ENCODE data around the gene KIZ.

The KIZ gene

DNA sequence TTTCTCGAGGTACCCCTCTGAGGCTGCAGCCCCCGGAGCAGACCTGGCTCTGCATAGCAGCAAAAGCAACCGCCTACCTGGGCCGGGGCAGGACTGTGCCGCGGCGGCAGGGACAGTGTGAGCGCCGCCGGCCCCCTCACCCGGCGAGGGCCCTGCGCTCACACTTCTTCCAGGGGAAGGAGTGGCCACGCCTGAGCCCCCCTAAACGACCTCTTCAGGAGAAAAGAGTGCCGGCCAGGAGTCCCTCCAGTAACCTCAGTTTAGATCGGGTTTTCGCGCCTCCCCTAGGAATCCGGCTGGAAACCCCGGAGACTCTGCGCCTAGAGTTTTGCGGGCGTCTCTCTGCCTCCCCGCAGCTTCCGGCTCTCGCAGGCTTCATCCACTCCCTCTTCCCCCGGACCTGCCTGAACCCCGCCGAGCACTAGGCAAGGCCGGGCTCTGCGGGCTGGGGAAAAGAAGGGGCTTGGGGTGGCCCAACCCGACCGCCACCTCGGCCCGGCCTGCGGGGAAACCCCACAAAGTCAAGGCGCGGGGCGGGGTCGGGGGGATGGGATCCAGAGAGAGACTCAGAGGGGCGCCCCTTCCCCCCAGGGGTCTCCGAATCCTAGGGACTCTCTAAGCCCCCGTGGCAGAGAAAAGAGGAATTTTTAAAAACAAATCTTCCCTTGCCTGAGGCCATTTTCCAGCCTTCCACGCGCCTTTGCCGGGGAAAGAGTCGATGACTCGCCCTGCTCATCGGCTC is 20.3 kb upstream of the KIZ start:
- no peak for DNase-seq

DNA sequence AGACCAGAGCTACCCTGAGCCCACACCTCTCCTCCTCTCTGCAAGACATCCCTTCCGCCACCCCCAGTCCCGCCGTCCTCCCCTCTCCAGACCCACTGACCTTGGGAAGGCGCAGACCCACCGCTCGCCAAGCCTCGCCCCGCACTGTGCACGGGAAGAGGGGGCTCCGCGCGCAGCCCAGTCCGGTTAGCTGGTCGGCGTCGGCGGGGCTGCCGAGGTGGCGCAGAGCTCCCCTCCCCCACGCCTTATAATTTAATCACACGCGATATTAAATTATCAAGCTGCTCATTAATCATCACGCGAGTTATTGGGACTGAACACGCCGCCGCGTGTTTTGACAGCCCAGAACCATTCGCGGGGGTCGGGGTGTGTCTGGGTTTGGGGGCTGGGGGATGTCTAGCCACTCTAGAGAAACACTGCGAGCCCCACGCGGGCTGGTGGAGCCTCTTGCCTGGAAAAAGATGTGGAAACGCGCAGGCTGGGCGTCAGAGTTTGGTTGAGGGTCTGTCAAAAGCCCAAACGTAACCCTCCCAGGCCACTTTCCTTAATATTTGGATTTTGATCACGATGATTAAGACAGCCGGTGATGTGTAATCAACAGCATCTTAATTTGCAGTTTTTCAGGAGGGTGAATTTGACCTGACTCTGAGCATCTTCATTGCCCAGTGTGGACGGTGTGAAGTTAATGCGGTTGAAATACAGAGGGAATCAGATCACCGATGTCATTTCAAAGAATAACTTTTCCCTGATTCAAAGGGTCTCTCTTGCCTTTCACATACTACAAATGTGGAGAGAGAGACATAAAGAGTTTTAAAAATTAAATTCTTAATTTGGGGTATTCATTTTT is 19.5 kb upstream of the KIZ start, which contains the start of gene LINC00237:
Gene LINC00237, minus strand, starts transcription at position 188 of the 847 bp plus-strand sequence.
- no peak for DNase-seq

DNA sequence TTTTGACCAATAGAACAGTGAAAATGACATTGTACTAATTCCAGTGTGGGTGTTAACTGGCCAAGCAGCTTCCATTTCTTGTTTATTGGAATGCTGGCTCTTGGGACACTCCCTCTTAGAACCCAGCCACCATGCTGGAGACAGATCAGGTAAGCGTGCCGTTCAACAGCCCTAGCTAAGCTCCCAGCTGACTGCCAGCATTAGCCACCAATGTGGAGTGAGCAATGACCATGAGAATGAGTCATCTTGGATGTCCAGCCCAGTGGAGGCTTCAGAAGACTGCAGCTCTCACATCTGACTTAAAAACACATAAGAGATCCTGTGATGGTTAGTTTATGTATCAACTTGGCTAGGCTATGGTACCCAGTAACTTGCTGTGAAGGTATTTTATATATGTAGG is 16.7 kb upstream of the KIZ start:
- DNase-seq, result no peak

DNA sequence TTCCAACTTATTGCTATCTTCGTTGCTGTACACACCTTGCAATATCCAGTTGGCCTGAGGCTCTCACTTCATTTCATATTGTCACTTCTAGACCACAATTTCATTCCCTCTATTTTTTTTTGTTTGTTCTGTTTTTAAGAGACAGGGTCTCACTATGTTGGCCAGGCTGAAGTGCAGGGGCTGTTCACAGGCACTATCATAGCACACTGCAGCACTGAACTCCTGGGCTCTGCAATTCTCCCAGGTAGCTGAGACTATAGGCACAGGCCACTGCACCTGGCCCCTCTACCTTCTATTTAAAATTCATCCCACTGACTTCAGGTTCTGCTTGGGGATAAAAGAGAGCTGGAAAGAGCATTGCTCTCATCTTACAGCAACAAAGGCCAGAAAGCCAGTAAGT is 15.1 kb upstream of the KIZ start:
- no peak for DNase-seq

DNA sequence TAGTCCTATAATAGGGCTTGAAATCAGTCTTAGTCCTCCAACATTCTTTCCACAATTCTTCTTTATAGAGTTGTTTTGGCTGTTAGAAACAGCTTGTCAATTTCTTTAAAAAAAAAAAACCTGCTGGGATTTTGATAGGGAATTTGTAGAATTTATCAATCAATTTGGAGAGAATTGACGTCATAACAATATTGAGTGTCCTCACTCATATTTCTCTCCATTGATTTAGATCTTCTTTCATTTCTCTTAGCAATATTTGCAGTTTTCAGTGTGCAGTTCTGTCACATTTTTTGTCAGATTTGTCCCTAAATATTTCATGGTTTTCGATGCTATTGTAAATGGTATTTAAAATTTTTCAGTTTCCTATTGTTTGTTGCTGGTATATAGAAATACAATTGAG is 14.5 kb upstream of the KIZ start:
- DNase-seq, result no peak

DNA sequence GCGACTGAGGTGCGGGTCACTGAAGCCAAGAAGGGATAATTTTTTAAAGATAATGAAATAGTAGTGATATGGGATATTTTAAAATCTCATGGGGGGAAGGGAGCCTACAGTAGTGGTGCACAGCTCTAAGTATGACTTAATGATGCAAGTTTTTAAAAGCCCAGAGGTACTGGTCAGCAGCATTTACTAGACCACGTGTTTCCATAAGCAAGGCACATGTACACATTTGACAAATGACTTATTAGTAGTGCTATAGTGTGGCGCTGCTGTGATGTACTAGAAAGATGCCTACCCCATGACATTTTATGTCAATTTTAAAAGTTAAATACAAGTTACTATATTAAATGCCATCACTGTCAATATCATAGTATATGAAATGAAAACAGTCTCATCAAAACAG is 12.2 kb upstream of the KIZ start:
- DNase-seq, result no peak

DNA sequence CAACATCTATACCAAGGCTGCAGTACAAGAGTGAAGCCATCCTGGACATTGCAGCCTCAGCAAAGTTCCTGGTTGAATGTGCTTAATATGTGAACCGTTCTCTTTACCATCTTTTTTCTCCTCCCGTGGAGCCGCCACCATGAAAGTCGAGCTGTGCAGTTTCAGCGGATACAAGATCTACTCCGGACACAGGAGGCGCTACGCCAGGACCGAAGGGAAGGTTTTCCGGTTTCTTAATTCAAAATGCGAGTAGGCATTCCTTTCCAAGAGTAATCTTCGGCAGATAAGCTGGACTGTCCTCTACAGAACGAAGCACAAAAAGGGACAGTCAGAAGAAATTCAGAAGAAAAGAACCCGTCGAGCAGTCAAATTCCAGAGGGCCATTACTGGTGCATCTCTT is 11.3 kb upstream of the KIZ start:
- no peak for DNase-seq

DNA sequence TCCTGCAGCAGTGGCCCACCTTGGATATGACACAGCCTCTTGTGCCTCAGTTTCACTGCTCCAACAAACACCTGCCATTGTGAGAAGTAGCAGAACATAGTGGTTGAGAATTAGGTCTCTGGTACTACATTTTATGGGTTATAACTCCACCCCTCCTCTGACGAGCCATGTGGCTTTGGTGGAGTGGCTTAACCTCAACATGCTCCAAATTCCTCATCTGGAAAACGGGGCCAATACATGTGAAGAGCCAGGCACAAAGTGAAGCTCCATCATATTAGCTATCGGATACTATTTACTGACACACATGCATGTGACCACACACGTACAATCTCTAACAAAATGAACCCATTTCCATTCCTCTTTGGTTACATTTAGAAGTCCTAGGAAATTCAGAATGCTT is 8.4 kb upstream of the KIZ start:
- no peak for DNase-seq

DNA sequence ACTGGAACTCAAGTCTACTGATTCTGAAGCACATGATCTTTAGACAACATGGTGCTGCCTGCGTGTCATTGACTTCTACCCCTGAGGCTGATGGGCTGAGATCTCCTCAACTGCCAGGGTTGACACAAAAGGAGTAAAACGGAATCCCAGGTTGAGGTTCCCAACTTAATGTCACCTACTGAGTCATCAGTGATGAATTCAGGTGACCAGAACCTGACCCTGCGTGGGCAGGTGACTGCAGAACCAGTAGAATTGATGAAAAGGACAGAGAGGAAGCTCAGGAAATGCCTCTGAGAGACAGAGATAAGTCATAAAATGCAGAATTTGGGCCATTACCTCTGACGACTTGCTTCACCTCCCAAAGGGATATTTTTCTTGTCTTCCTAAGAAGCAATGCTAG is 7.7 kb upstream of the KIZ start:
- DNase-seq, result no peak

DNA sequence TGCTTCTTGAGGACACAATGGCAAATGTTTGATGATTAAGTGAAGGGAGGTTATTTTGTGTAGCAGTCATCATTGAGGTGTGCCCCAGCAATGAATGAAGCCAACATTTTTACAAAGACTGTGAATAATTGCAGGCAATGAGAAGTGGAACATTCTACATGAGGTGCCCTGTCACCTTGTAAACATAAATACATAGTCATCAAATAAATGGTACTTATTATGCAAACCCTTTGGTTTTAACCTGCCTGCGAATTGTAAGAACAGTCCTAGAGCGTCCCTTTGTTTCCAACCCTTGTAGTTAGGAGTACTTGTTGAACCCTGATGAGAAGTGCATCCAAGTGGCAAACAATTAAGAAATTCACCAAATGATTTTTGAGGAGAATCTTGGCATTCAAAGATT is 7.1 kb upstream of the KIZ start:
- no peak for DNase-seq

DNA sequence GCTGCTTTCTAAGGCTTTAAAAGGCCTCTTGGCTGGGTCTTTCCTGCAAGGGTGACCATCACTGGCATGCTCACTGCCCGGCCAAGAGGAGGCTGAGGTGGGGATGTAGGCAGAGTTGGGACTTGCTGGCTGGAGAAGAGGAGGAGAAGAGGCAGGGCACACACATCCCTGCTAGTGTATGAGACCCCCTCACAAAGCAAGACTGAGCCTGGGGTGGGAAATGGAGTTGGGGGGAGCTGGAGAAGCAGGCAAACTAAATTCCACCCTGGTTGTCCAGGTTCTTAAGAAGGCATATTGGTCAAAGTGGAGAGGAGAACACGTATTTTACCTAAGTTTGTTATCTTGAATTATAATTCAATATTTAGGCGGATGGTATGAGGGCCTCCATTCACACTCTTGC is 1.7 kb upstream of the KIZ start:
- DNase-seq, result no peak

DNA sequence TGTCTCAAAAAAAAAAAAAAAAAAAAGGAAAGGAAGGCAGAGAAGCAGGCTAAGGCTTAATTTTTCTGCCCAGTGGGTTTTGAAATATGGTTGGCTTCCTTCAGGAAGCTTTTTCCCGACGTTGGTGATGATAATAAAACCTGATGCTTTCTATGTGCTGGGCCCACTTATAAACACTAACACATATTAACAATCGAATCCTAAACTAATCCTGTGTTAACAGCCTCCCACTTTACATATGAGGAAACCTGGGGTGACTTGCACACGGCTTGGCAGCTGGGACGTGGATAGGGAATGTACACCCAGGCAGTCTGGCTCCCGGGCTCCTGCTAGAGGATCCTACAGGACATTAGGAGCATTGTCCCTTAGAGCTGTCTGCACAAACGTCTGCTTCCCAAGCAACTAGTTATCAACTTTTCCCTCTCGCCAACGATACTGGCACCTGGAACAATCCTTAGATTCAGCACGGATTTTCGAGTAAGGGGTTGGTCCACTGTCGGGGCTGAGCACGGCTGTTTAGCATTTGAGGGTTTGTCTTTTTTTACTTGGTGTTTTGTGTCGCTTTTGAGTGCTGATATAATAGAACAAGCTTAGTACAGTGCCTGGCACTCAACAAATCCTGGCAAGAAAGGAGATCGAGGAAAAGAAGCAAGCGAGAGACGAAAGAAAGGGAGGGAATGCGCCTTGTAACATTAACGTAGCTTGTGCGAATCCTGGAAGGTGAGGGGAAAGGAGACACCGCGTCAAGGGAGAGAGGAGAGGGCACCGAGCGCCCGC is 622 bp upstream of the KIZ start:
- peak; percentile 40 for DNase-seq

DNA sequence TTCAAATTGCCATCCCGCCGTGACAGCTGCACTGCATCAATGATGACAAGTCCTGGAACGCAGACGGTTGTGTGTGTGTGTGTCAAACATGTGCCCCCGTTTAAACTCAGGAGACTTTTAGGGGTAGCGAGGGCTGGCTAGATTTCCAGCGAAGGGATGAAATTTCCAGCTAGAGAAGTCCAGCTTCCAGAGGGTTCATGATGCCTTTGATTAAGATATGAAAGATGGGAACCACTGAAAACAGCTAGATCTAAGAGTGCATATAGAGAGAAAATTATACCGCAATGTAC is 644 bp downstream of the KIZ start:
- DNase-seq, result peak; percentile 8

DNA sequence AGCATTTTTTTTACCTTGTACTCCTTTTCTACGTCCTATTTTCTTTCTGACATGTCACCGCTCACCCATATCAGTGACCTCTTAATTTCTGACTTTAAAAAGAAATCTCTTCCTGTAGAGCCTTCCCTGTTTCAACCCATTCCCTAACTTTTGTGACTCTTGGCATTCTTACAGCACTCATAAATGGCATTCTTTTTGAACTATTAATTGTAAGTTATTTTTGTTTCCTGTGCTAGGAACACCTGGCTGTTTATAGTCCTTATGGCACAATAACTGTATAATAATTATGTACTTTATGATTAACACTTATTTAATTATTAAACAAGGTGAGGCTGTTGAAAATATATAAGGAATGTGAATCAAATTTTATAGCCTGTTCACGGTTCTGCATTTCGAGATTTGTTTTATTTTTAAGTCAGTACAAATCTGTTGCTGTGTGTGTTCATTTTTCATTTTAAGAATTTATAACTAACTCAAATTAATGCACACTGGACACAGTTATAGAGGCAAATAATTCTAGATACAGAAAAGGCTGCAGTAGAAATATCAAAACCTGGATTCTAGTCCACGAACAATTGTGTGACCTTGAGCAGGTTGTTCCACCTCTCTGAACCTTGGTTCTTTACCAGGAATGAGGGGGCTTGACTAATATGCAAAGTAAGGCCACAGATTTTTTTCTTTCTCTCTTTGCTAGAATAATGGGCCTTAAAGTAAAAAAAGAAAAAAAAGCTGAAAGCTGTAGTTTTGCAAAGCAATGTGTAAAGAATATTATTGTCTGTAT is 1.5 kb downstream of the KIZ start:
- no peak for DNase-seq

DNA sequence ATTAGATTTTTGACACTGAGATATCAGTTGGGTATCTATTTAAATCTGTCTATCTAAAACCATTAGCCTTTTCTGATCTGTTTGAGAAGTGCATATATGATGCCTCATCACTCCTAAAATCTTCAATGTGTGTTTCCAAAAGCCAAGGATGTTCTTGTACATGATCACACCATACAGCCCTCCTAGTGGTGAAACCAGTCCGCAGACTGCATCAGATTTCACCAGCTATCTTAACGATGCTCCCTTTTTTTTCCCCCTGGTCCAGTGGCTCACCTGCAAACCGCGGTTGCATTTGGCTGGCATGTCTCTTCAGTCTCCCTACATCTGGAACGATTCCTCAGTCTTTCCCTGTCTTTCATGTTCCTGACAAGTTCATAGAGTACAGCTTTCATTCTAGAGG is 4.0 kb downstream of the KIZ start:
- no peak for DNase-seq

DNA sequence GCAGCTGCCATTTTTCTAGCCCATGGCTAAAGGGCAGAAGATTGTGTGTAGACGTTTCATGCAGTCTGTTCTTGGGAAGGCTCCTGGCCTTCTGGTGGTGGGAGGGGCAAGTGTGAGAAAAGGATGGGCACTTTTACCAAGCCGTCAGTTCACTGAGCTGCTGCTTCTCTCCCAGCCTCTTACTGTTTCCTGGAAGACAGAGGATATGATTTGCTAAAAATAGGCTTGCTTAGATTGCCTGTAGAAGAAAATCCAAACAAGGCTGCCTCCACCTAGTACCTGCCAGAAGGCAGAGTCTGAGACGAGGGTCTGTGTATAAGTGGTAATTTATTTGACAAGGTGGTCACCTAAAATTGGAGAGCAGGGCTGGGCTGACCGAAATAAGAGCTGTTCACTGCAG is 7.5 kb downstream of the KIZ start:
- no peak for DNase-seq

DNA sequence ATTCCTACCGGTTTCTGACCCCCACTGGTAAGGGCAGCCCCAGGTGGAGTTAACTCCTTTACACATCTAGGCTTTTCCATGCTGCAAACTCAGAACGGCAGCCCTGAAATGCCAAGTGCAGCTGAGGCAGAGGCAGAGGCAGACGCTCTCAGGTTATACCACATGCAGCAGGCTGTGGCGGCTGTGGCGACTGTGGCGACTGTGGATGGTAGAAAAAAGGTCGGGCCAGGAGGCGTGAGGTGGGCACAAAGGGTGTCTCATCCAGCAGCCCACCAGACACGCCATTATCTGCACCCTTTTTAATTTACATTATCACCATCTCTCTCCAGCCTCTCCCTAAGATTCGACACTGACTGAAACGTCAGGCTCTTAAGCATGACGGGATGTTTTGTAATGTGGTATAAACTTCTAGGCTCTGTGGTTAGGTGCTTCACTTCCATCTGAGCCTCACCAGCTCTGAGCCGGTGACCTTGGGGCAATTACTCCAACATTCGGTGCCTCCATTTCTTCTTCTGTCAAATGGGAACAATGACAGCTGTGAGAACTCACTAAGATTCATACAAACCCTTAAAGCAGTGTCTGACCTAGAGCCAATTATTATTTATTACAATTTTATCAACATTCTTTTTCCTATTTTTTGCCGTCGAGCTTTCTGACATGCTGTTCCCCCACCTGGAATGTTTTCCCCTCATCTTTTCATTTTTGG is 8.2 kb downstream of the KIZ start:
- no peak for DNase-seq

DNA sequence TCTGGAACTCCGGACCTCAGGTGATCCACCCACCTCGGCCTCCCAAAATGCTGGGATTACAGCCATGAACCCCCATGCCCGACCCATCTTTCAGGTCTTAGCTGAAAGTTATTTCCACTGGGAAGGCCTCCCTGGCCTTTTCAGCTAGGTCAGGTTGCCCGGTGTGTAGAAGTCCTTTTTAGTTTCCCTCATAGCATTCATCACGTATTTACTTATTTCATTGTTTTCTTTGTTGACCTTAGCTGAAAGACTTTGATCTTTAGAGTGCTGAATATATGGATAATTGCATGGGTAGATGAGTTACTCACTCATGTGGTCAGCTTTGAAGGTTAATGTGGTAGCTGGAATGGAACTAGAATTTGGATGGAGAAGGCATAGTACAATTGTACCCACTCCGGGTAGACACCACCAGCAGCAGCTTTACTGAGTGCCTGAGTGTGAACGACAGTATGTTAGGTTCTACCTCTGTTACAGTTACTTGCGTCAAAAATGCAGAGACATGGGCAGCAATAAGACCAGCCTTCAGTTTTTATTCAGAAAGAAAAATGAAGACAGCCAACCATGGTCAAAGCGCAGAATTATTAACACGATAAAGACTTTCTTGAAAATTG is 9.1 kb downstream of the KIZ start:
- DNase-seq, result no peak

DNA sequence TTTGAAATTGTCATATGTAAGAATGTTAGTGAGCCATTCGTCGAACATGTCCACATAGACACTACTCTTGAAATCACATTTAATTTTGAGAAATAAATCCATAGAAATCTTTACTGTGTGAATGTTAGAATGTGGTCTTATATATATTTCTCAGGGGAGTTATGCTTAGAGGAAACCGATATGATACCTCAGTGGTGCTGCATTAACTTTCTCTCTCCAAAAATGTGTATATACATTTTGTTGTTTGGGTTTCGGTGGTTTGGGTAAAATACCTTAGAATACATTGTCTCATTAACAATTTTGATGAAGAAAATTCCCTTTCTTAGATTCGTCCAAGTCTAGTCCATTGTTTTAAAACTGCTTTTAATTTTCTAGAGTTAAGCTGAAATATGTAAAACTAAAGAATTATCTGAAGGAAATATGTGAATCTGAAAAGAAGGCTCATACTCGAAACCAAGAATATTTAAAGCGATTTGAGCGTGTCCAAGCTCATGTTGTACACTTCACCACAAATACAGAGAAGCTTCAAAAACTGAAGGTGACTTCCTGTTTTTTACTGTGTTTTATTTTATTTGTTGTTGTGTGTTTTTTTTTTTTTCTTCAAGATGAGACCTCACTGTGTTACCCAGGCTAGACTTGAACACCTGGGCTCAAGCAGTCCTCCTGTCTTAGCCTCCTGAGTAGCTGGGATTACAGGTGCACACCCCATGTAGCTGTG is 10.3 kb downstream of the KIZ start:
- DNase-seq, result no peak

DNA sequence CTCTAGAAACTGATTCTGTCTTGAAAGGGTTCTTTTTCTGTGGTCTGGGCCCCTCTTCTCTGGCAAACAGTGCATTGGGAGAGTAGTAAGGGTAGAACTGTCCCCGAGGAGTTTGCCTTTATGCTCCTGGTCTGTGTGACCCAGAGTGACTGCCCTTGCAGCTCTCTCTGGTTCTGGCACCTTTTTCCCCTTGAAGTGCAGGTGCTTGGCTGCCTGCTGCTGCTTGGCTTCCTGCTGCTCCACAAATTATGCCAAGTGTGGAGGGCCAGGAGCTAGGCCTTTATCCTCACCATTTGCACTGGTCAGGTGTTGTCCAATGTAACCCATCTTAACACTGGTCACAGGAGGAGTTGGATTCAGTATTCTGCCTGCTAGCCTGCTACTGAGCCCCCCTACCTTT is 11.2 kb downstream of the KIZ start:
- no peak for DNase-seq
